ENCODE results near the gene CYP4Z1.
"Not testable (repeated sequence)": the region's sequence is repeated elsewhere in the genome, so short reads cannot be mapped to it uniquely, and the experiment has no call there.

CYP4Z1 gene

GRCh38 chr1:47031585-47031984, 35.4 kb upstream of the CYP4Z1 start:
- Histone ChIP-seq H3F3A (ENCODE audit: insufficient read depth) (no peaks in the 10 kb centered on the region), H3K27ac (ENCODE audit: low read depth, low read length) (no peak overlapping the region), H3K9ac (ENCODE audit: low read length) (no peak overlapping the region), H4K20me1 (ENCODE audit: low read depth, low read length) (no peaks in the 10 kb centered on the region), H3K9me2 (replicated peaks; ENCODE audit: insufficient read depth, low read length) (no peaks in the 10 kb centered on the region), H3K9me3 (ENCODE audit: insufficient read depth, low read length) (no peaks in the 10 kb centered on the region), H3K4me2 (ENCODE audit: low read depth, low read length, poor library complexity, severe bottlenecking) (no peak overlapping the region), H3K36me3 (ENCODE audit: low read length) (no peaks in the 10 kb centered on the region), H3K27me3 (ENCODE audit: low read length) (no peaks in the 10 kb centered on the region), H3K4me3 (ENCODE audit: insufficient read depth, low read length, poor library complexity, severe bottlenecking) (no peak overlapping the region), H2AFZ (ENCODE audit: low read depth, low read length, severe bottlenecking) (no peak overlapping the region), H3K79me2 (ENCODE audit: insufficient read depth, low read length) (no peaks in the 10 kb centered on the region)
- TF ChIP-seq EZH2phosphoT487 (conservative IDR thresholded peaks at IDR 0.05; ENCODE audit: low read length) (no peak), CTCF (IDR thresholded peaks at IDR 0.05; ENCODE audit: insufficient read depth, low read length, poor library complexity, severe bottlenecking) (no peak)

DNA sequence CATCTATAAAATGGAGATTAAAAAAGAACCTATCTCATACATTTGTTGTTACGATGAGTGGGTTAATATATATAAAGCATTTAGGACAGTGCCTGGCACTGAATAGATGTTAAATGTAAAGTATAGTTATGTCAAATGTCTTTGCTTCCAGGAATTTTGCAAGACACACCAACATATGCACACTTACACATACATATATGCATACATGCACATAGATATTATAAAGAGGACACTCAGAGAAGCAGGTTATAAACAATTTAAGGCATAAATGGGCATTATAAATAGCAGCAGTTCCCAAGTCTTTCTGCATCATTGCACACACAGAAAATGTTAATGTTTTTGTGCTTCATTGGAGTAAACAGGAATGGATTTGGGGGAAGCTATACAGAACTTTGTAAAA, 30.3 kb upstream of the CYP4Z1 start:
- Histone ChIP-seq H3F3A (ENCODE audit: insufficient read depth) (no peaks in the 10 kb centered on the region), H3K79me2 (ENCODE audit: insufficient read depth, low read length) (no peaks in the 10 kb centered on the region), H3K9me3 (ENCODE audit: insufficient read depth, low read length) (no peaks in the 10 kb centered on the region), H3K9ac (ENCODE audit: low read length) (no peak overlapping the region), H3K36me3 (ENCODE audit: low read length) (no peaks in the 10 kb centered on the region), H4K20me1 (ENCODE audit: low read depth, low read length) (no peaks in the 10 kb centered on the region), H3K4me3 (ENCODE audit: insufficient read depth, low read length, poor library complexity, severe bottlenecking) (no peak overlapping the region), H2AFZ (ENCODE audit: low read depth, low read length, severe bottlenecking) (no peak overlapping the region), H3K27ac (ENCODE audit: low read depth, low read length) (no peak overlapping the region), H3K4me2 (ENCODE audit: low read depth, low read length, poor library complexity, severe bottlenecking) (no peak overlapping the region), H3K9me2 (replicated peaks; ENCODE audit: insufficient read depth, low read length) (no peaks in the 10 kb centered on the region), H3K27me3 (ENCODE audit: low read length) (no peaks in the 10 kb centered on the region)
- no peak for TF ChIP-seq CTCF (IDR thresholded peaks at IDR 0.05; ENCODE audit: insufficient read depth, low read length, poor library complexity, severe bottlenecking)
- no peak for TF ChIP-seq EZH2phosphoT487 (conservative IDR thresholded peaks at IDR 0.05; ENCODE audit: low read length)

DNA sequence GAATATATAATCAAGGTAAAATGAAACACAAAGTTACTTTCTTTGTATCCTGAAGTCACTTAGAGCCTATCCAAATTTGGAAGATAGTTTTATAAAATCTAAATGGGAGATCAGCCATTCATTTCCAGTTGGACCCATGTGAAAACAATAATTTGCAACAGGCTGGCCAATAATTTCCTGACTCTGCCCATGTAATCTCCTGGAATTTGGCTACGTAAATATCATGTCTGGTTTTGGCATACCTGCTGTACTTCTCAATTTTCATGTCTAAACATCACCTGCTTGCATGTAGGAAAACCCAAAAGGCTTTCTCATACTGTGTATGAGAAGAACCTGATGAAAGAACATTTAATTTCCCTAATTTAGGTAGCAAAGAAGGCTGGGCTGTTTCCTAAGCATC, 7.7 kb upstream of the CYP4Z1 start:
- TF ChIP-seq EZH2phosphoT487 (conservative IDR thresholded peaks at IDR 0.05; ENCODE audit: low read length) (no peak), CTCF (IDR thresholded peaks at IDR 0.05; ENCODE audit: insufficient read depth, low read length, poor library complexity, severe bottlenecking) (no peak)
- no peak overlapping the region for H3K4me3 ChIP-seq (ENCODE audit: insufficient read depth, low read length, poor library complexity, severe bottlenecking)
- no peaks in the 10 kb centered on the region for H3K36me3 ChIP-seq (ENCODE audit: low read length)
- H3K27ac ChIP-seq (ENCODE audit: low read depth, low read length): no peak overlapping the region
- no peak overlapping the region for H2AFZ ChIP-seq (ENCODE audit: low read depth, low read length, severe bottlenecking)
- no peaks in the 10 kb centered on the region for H4K20me1 ChIP-seq (ENCODE audit: low read depth, low read length)
- H3F3A ChIP-seq (ENCODE audit: insufficient read depth): no peaks in the 10 kb centered on the region
- no peak overlapping the region for H3K9ac ChIP-seq (ENCODE audit: low read length)
- H3K9me3 ChIP-seq (ENCODE audit: insufficient read depth, low read length): no peaks in the 10 kb centered on the region
- H3K4me2 ChIP-seq (ENCODE audit: low read depth, low read length, poor library complexity, severe bottlenecking): no peak overlapping the region
- H3K79me2 ChIP-seq (ENCODE audit: insufficient read depth, low read length): no peaks in the 10 kb centered on the region
- no peaks in the 10 kb centered on the region for H3K27me3 ChIP-seq (ENCODE audit: low read length)
- no peaks in the 10 kb centered on the region for H3K9me2 ChIP-seq (replicated peaks; ENCODE audit: insufficient read depth, low read length)

GRCh38 chr1:47069080-47069479, 2.0 kb downstream of the CYP4Z1 start:
- not testable (repeated sequence) for H3K27ac ChIP-seq (ENCODE audit: low read depth, low read length)

DNA sequence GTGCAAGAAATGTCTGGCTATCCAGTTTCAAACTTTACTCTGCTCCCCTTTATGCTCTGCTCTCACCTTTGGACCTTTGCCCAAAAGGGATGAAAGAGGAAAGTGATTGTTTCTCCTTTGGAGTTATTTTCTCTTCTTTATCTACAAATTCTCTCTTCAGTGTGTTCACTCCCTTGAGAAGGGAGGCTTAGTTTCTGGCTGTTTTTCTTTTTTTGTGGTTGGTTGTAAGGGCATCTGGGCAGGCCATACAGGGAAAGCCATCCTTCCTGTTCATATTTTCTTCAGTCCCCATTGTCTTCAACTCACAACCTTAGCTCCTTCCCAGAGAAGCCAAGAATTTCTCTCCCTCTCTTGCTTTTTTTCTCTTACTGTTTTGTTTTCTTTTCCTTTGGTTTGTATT, 2.5 kb downstream of the CYP4Z1 start:
- not testable (repeated sequence) for H3K9me3 ChIP-seq (ENCODE audit: insufficient read depth, low read length); H3K27ac ChIP-seq (ENCODE audit: low read depth, low read length); H4K20me1 ChIP-seq (ENCODE audit: low read depth, low read length); H3K79me2 ChIP-seq (ENCODE audit: insufficient read depth, low read length); H3K9me2 ChIP-seq (replicated peaks; ENCODE audit: insufficient read depth, low read length); H3K4me2 ChIP-seq (ENCODE audit: low read depth, low read length, poor library complexity, severe bottlenecking); H3K9ac ChIP-seq (ENCODE audit: low read length); H3K4me3 ChIP-seq (ENCODE audit: insufficient read depth, low read length, poor library complexity, severe bottlenecking); H3F3A ChIP-seq (ENCODE audit: insufficient read depth); H3K36me3 ChIP-seq (ENCODE audit: low read length); H3K27me3 ChIP-seq (ENCODE audit: low read length); H2AFZ ChIP-seq (ENCODE audit: low read depth, low read length, severe bottlenecking)

More at GRCh38 chr1:47069080-47069479, 2.0 kb downstream of the CYP4Z1 start:
- H3K4me3 ChIP-seq (ENCODE audit: insufficient read depth, low read length, poor library complexity, severe bottlenecking); H3K9me3 ChIP-seq (ENCODE audit: insufficient read depth, low read length); H4K20me1 ChIP-seq (ENCODE audit: low read depth, low read length); H2AFZ ChIP-seq (ENCODE audit: low read depth, low read length, severe bottlenecking); H3F3A ChIP-seq (ENCODE audit: insufficient read depth); H3K79me2 ChIP-seq (ENCODE audit: insufficient read depth, low read length); H3K9me2 ChIP-seq (replicated peaks; ENCODE audit: insufficient read depth, low read length); H3K27me3 ChIP-seq (ENCODE audit: low read length); H3K4me2 ChIP-seq (ENCODE audit: low read depth, low read length, poor library complexity, severe bottlenecking); H3K36me3 ChIP-seq (ENCODE audit: low read length); H3K9ac ChIP-seq (ENCODE audit: low read length): not testable (repeated sequence)

DNA sequence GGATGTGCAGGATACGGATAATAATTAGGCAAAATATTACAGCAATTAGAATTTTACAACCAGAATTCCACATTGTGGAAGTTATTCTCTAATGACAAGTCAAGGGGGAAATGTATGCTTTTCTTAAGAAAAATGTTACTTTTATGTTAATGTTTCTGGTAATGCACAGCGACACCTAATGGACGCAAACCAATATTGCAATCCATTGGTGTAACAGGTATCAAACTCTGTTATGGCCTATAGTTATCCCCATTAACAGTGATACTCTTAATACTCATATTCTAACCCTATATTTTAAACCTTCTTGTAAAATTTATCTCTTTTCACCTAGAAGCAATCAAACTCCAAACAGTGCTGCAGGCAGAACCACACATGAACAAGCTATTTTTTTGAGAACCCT, 22.3 kb downstream of the CYP4Z1 start:
- not testable (repeated sequence) for H3K79me2 ChIP-seq (ENCODE audit: insufficient read depth, low read length); H3K9me2 ChIP-seq (replicated peaks; ENCODE audit: insufficient read depth, low read length); H3K9ac ChIP-seq (ENCODE audit: low read length); H3K9me3 ChIP-seq (ENCODE audit: insufficient read depth, low read length); H3K4me3 ChIP-seq (ENCODE audit: insufficient read depth, low read length, poor library complexity, severe bottlenecking); H3K36me3 ChIP-seq (ENCODE audit: low read length); H2AFZ ChIP-seq (ENCODE audit: low read depth, low read length, severe bottlenecking); H3F3A ChIP-seq (ENCODE audit: insufficient read depth); H3K27me3 ChIP-seq (ENCODE audit: low read length); H3K4me2 ChIP-seq (ENCODE audit: low read depth, low read length, poor library complexity, severe bottlenecking); H4K20me1 ChIP-seq (ENCODE audit: low read depth, low read length); H3K27ac ChIP-seq (ENCODE audit: low read depth, low read length)

Measured in SU-DHL-6 (cell line).